KMS-11 (cell line): ENCODE data around the gene AGBL4.

Source experiments
- H2AFZ ChIP-seq: fragments of 200-600 bp; sonication (generic); 2 replicates; pipeline ENCODE4 v1.6.1; 2016; ENCODE audit warnings: antibody characterized with exemption, mixed run types, low read depth
- H3K27ac ChIP-seq: fragments of 200-600 bp; sonication (generic); 2 replicates; pipeline ENCODE4 v1.6.1; 2016; ENCODE audit warnings: mild to moderate bottlenecking, mixed run types
- H3K27me3 ChIP-seq: fragments of 200-600 bp; sonication (generic); 2 replicates; pipeline ENCODE4 v1.6.1; 2017; ENCODE audit warnings: mild to moderate bottlenecking, low read depth, mixed run types, moderate library complexity; ENCODE audit not compliant: insufficient read depth
- H3K36me3 ChIP-seq: fragments of 200-600 bp; sonication (generic); 2 replicates; pipeline ENCODE4 v1.6.1; 2017; ENCODE audit warnings: mild to moderate bottlenecking, mixed run types; ENCODE audit not compliant: insufficient read depth
- H3K4me1 ChIP-seq: fragments of 200-600 bp; sonication (generic); 2 replicates; pipeline ENCODE4 v1.6.1; 2016; ENCODE audit warnings: mild to moderate bottlenecking, low read depth, mixed run types; ENCODE audit not compliant: poor library complexity, severe bottlenecking
- H3K4me2 ChIP-seq: fragments of 200-600 bp; sonication (generic); 2 replicates; pipeline ENCODE4 v1.7.0; 2016; ENCODE audit warnings: mild to moderate bottlenecking, mixed run types
- H3K4me3 ChIP-seq: fragments of 200-600 bp; sonication (generic); IDR thresholded peaks from 2 replicates; pipeline ENCODE4 v1.6.1; 2017; ENCODE audit warnings: low read depth, low read length, mixed read lengths; ENCODE audit not compliant: insufficient read depth
- H3K79me2 ChIP-seq: fragments of 200-600 bp; sonication (generic); 2 replicates; pipeline ENCODE4 v1.6.1; 2016; ENCODE audit warnings: low read depth, mixed run types; ENCODE audit not compliant: insufficient read depth
- H3K9ac ChIP-seq: fragments of 200-600 bp; sonication (generic); 2 replicates; pipeline ENCODE4 v1.6.1; 2016; ENCODE audit warnings: mild to moderate bottlenecking, mixed run types
- H4K20me1 ChIP-seq: fragments of 200-600 bp; sonication (generic); 2 replicates; pipeline ENCODE4 v1.6.1; 2016; ENCODE audit warnings: mild to moderate bottlenecking, mixed run types; ENCODE audit not compliant: insufficient read depth
- TF ChIP-seq, protein P1 (sequence below): fragments of 200-600 bp; sonication (generic); conservative IDR thresholded peaks from 2 replicates; pipeline ENCODE4 v1.6.1; 2017; ENCODE audit warnings: low read depth, mild to moderate bottlenecking, antibody characterized with exemption, low read length, moderate library complexity, mixed read lengths

Gene AGBL4

GRCh38 chr1:48772211-48772610 lies 1251.5 kb downstream of the AGBL4 start:
- Histone ChIP-seq H3K36me3 (no peaks in the 10 kb centered on the region), H2AFZ (no peak overlapping the region), H3K4me3 (no peak overlapping the region), H3K79me2 (no peaks in the 10 kb centered on the region), H3K27me3 (no peaks in the 10 kb centered on the region), H3K4me2 (no peak overlapping the region), H3K4me1 (no peaks in the 10 kb centered on the region), H3K27ac (no peak overlapping the region), H3K9ac (no peak overlapping the region), H4K20me1 (no peaks in the 10 kb centered on the region)
- TF ChIP-seq, protein P1, sequence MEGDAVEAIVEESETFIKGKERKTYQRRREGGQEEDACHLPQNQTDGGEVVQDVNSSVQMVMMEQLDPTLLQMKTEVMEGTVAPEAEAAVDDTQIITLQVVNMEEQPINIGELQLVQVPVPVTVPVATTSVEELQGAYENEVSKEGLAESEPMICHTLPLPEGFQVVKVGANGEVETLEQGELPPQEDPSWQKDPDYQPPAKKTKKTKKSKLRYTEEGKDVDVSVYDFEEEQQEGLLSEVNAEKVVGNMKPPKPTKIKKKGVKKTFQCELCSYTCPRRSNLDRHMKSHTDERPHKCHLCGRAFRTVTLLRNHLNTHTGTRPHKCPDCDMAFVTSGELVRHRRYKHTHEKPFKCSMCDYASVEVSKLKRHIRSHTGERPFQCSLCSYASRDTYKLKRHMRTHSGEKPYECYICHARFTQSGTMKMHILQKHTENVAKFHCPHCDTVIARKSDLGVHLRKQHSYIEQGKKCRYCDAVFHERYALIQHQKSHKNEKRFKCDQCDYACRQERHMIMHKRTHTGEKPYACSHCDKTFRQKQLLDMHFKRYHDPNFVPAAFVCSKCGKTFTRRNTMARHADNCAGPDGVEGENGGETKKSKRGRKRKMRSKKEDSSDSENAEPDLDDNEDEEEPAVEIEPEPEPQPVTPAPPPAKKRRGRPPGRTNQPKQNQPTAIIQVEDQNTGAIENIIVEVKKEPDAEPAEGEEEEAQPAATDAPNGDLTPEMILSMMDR: no peak

DNA sequence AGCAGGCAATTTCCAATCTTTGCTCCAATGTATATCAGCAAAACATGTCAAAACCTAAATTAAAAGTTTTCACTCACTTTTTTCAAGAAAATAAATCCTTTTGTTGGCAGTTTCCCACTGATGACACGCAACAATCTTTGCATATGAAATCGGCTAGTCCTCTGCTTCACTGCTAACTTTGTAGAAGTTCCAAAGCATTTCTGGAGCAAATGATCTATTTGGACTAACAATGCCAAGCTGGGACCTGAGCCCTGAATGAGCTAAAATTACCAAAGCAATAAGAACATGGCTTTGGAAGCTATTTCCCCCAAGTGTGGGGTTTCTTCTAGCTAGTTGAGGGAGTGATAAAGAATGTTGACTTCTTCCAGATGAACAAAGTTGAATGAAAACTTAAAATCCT lies 1252.2 kb downstream of the AGBL4 start:
- Histone ChIP-seq H3K4me3 (no peak overlapping the region), H4K20me1 (no peaks in the 10 kb centered on the region), H3K27me3 (no peaks in the 10 kb centered on the region), H3K9ac (no peak overlapping the region), H3K4me1 (no peaks in the 10 kb centered on the region), H3K36me3 (no peaks in the 10 kb centered on the region), H3K27ac (no peak overlapping the region), H3K4me2 (no peak overlapping the region), H2AFZ (no peak overlapping the region), H3K79me2 (no peaks in the 10 kb centered on the region)
- TF ChIP-seq, protein P1: no peak

DNA sequence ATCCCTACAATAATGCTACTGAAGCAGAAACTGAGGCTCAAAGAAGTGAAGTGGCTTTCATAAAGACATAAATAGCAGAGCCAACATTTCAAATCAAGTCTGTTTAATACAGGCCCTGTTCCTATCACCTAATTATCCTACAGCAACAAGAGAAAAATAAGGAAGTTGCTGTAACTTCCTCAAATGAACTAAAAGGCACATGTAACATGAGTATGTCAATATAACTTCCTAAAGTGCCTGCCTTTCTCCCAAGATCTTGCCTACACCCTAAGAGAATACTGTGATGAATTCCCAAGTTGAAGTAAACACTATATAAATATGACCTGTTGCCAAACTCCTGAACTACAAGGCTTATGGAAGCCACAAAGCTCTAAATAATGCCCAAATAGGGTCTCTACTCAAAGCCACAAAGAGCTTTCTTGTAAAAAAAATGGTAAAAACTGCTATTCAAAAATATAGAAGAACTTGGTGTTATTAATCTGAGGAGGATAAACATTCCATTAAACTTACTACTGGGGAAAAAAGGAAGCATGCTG lies 1255.7 kb downstream of the AGBL4 start:
- Histone ChIP-seq H3K27ac (no peak overlapping the region), H3K9ac (no peak overlapping the region), H3K36me3 (no peaks in the 10 kb centered on the region), H3K79me2 (no peaks in the 10 kb centered on the region), H3K4me2 (no peak overlapping the region), H4K20me1 (no peaks in the 10 kb centered on the region), H3K4me3 (no peak overlapping the region), H2AFZ (no peak overlapping the region), H3K27me3 (no peaks in the 10 kb centered on the region), H3K4me1 (no peaks in the 10 kb centered on the region)
- TF ChIP-seq, protein P1: no peak

DNA sequence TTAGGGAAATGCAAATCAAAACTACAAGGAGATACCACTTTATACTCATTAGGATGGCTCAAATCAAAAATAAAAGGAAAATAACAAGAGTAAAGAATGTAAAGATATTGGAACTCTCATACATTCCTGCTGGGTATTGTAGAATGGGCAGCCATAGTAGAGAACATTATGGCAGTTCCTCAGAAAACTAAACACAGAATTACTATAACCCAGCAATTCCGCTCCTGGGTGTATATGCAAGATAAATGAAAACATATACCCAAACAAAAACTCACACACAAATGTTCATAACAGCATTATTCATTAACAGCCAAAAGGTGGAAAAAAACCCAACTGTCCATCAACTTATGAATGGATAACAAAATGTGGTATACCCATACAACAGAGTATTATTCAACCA lies 1258.4 kb downstream of the AGBL4 start:
- Histone ChIP-seq H3K79me2 (no peaks in the 10 kb centered on the region), H3K4me3 (no peak overlapping the region), H3K27me3 (no peaks in the 10 kb centered on the region), H3K4me2 (no peak overlapping the region), H3K9ac (no peak overlapping the region), H3K4me1 (no peaks in the 10 kb centered on the region), H3K36me3 (no peaks in the 10 kb centered on the region), H2AFZ (no peak overlapping the region), H3K27ac (no peak overlapping the region), H4K20me1 (no peaks in the 10 kb centered on the region)
- TF ChIP-seq, protein P1: no peak
